Urothelium cell line (cell line): ENCODE measurements around the gene FAP.

Experiments
- DNase-seq: peaks from one replicate; pipeline ENCODE4 v3.0.0; 2011; ENCODE audit warnings: low spot score, mixed read lengths
- FAIRE-seq: peaks from 2 replicates; lab custom pipeline; 2011; peaks lifted over from hg19 to GRCh38; lab: Jason Lieb, UNC

The FAP gene, protein sequence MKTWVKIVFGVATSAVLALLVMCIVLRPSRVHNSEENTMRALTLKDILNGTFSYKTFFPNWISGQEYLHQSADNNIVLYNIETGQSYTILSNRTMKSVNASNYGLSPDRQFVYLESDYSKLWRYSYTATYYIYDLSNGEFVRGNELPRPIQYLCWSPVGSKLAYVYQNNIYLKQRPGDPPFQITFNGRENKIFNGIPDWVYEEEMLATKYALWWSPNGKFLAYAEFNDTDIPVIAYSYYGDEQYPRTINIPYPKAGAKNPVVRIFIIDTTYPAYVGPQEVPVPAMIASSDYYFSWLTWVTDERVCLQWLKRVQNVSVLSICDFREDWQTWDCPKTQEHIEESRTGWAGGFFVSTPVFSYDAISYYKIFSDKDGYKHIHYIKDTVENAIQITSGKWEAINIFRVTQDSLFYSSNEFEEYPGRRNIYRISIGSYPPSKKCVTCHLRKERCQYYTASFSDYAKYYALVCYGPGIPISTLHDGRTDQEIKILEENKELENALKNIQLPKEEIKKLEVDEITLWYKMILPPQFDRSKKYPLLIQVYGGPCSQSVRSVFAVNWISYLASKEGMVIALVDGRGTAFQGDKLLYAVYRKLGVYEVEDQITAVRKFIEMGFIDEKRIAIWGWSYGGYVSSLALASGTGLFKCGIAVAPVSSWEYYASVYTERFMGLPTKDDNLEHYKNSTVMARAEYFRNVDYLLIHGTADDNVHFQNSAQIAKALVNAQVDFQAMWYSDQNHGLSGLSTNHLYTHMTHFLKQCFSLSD

DNA sequence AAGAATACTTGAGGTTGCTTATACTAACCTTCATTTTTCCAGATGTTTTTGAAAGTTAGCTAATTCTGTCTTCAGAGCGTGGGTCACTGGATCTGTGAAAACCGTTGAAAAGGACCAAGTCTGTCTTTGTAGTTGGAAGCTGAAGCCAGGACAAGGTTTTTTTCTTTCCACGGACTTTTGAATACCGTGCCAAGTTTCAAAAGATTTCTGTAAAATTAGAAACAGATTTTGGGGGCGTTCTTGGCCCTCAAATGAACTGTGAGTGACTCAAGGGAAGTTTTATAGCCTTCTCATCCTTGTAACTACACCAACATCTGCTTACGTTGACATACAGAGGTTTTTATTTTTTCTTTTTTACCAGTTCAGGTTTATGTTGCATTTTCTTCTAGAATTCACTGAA, at the start of gene FAP:
FAP (minus strand) TSS at position 152 of the 400 bp plus-strand sequence; CDS start at position 34, 118 bp downstream.
- DNase-seq (no peak), FAIRE-seq (no peak)

DNA sequence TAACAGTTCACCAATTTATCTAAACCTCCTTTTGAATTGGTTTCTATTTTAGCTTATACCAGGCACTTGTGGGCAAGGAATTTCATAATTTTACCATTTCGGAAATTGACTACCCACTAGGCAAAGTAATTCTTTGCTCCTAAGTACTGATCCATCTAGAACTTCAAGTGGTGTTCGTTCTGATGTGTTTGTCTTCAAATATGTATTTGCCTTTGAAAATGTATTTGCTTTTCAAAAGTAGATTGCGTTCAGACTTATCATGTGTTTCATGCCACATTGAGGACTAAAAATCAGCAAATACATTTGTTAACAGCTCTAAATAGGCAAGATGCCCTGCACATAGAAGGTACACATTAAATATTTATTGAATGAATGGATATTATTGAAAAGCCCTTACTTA, 48.5 kb upstream of the FAP start:
- no peak for DNase-seq
- no peak for FAIRE-seq

GRCh38 chr2:162282765-162283425, 39.6 kb upstream of the FAP start:
- FAIRE-seq (no peak), DNase-seq (no peak)

DNA sequence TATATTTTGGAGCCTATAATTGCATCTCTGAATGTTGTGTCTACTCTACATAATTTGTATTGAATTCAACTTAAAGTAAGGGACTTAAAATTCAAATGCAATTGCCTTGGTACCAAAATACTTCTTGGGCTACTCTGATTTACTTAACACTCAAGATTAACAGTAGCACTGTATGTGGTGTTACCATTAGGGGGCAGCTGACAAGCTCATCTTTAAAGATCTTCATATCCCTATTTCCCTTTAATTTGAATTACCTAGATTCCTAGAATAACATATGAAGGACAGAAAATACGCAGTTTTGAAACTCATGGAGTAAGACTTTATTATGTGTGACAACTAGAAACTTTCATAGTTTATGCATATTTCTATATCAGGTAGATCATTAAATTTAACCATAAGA, 37.4 kb upstream of the FAP start:
- FAIRE-seq (no peak), DNase-seq (no peak)

GRCh38 chr2:162277381-162277780, 34.1 kb upstream of the FAP start:
- FAIRE-seq (no peak), DNase-seq (no peak)

GRCh38 chr2:162267996-162268395, 24.8 kb upstream of the FAP start:
- FAIRE-seq (no peak), DNase-seq (no peak)

GRCh38 chr2:162267496-162267895, 24.3 kb upstream of the FAP start:
- FAIRE-seq, result no peak

DNA sequence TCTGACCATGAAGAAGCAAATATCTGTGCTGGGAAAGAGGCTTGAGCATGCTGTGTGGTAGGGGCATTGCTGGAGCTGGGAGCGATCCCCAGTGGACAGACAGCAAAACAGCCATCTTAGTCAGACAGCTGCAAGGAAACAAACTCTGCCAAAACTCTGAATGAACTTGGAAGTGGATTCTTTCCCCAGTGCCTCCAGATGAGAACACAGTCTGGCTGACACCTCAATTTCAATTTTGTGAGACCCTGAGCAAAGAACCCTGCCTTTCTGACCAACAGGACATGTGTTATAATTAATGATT, 23.2 kb upstream of the FAP start:
- no peak for FAIRE-seq
- DNase-seq, result no peak

More at GRCh38 chr2:162267496-162267895, 24.3 kb upstream of the FAP start:
- no peak for DNase-seq

GRCh38 chr2:162265666-162266459, 22.6 kb upstream of the FAP start:
- DNase-seq (no peak), FAIRE-seq (peak; percentile 66)

- DNase-seq (peak; percentile 19), FAIRE-seq (no peak)
Observed at GRCh38 chr2:162261032-162261945, 18.0 kb upstream of the FAP start.

GRCh38 chr2:162258686-162259085, 15.4 kb upstream of the FAP start:
- FAIRE-seq (no peak), DNase-seq (no peak)

GRCh38 chr2:162258169-162258568, 14.9 kb upstream of the FAP start:
- FAIRE-seq, result no peak
- DNase-seq, result no peak

DNA sequence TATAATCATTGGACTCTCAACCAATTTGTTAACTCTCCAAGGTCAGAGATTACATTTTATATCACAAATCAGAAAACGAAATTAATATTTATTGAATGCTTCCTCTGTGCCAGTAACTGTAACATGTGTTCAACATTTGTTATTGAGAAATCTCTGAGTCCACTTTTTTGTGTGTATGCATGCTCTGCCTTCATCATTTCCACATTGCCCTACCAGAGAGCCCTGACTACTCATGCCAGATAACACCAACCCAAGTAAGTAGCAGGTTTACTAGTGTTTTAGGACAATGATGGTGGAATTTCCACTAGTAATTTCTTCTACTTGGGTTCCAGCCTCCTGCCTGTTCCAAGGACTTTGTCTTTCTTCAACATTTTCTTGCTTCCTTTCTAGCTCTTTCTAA, 14.2 kb upstream of the FAP start:
- FAIRE-seq, result no peak
- DNase-seq, result no peak

- FAIRE-seq, result no peak
Observed at GRCh38 chr2:162256591-162256991, 13.3 kb upstream of the FAP start.

DNA sequence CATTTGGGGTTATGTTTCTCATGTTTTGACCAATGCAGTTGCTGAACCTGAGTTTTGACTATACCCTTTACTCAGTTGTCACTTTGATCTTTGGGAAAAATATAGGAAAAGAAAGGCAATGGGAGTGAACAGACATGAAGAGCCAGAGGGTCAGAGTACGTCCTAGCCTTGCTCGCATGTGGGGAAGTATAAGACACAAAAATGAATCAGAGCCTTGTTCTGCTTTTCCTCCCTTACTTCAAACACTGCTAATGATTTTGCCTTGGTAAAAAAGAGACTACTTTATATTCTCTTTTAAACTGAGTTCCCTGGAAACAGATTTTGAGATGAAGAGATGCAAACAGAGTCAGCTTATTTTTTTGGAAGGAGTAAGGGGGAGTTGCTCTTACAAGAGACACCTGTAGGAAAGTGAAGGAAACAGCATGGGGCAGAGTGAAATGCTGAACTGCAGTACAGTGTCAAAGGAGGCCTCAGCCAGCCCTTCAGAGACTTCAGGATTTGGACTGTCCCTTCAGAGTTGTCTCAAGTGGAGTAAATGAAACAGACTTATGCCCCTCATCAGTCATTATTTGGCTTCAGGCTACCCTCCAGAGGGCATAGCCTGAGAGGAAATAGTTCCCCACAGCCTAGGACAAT, 11.1 kb upstream of the FAP start:
- DNase-seq (no peak), FAIRE-seq (no peak)

More at GRCh38 chr2:162256591-162256991, 13.3 kb upstream of the FAP start:
- no peak for DNase-seq

DNA sequence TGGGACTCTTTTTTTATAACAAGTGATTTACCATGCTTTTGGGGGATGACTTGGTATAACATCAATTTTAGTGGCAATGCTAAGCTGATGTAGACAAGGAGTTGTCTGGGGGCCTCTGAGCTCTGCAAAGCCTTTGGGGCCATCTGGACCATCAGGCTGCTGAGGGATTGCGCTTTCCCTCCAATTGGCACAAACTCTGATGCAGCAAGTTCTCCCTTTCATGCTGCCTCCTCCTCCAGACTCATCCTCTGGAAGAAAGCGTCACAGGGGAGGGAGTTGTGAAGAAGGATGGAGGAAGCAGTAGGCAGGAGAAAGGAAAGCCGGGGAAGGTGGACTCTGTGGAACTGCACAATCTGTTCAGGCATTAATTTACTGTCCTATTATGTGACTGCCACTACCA, 10.2 kb upstream of the FAP start:
- DNase-seq (no peak), FAIRE-seq (no peak)

DNA sequence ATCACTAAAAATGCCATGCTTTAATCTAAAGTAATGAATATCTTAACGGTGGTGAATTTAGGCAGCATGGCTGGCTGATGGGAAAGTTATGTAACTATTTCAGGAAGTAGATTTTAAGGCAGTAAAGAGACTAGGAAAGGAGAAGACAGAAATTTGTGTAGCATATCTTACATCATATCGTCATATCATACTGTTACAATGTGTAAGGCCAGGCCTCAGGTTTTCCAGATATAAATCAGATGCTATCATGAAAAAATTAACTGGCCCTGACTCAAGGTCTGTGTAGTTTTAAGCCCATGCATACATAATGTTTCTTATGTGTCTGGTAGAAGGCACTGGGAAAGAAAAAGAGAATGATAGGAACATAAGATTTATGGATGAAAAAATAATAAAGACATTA, 8.9 kb upstream of the FAP start:
- DNase-seq (no peak), FAIRE-seq (no peak)

DNA sequence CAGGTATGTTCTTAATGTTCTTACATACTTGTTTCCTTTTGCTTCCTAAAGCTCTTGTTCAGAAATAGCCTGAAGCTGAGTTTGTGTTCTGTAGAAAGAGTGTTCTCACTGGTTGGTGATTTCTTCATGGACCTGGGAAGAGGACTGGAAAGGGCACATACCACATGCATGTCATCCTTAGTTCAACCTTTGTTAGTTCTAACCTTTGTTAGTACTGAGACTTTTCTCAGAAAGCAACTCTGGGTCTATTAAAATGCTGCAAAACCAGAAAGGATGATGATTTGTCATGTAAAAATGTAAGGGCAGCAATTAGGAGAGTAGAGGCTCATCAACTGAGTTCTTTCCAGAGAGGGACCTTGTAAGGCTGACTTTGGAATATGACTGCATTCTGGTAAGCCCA, 2.5 kb upstream of the FAP start:
- no peak for FAIRE-seq
- no peak for DNase-seq

- DNase-seq, result no peak
- FAIRE-seq, result no peak
Observed at GRCh38 chr2:162245061-162245460, 1.8 kb upstream of the FAP start.
